Colon (tissue), 2 donors: ENCODE results near the gene CDKAL1.
"Not testable (repeated sequence)": the region's sequence is repeated elsewhere in the genome, so short reads cannot be mapped to it uniquely, and the experiment has no call there.

ENCODE experiments used
- FAIRE-seq: peaks from 2 replicates; lab custom pipeline; 2012; peaks lifted over from hg19 to GRCh38; lab: Jason Lieb, UNC
- donor health status: control.
- donor health status: control.

CDKAL1 gene

GRCh38 chr6:20642441-20642840 lies 108.2 kb downstream of the CDKAL1 start:
- FAIRE-seq = no peak

- FAIRE-seq = no peak
Measured at GRCh38 chr6:20644667-20645370, 110.6 kb downstream of the CDKAL1 start.

DNA sequence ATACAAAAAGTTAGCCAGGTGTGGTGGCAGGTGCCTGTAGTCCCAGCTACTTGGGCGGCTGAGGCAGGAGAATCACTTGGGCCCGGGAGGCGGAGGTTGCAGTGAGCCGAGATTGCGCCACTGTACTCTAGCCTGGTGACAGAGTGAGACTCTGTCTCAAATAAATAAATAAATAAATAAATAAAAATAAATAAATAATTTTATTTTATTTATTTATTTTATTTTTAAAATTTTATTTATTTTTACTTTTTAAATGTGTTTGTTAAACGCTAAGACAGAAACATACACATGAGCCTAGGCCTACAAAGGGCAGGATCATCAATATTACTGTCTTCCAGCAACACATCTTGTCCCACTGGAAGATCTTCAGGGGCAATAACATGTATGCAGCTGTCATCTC lies 111.3 kb downstream of the CDKAL1 start:
- FAIRE-seq = not testable (repeated sequence)

- FAIRE-seq = no peak
Measured at GRCh38 chr6:20647585-20647984, 113.3 kb downstream of the CDKAL1 start.

DNA sequence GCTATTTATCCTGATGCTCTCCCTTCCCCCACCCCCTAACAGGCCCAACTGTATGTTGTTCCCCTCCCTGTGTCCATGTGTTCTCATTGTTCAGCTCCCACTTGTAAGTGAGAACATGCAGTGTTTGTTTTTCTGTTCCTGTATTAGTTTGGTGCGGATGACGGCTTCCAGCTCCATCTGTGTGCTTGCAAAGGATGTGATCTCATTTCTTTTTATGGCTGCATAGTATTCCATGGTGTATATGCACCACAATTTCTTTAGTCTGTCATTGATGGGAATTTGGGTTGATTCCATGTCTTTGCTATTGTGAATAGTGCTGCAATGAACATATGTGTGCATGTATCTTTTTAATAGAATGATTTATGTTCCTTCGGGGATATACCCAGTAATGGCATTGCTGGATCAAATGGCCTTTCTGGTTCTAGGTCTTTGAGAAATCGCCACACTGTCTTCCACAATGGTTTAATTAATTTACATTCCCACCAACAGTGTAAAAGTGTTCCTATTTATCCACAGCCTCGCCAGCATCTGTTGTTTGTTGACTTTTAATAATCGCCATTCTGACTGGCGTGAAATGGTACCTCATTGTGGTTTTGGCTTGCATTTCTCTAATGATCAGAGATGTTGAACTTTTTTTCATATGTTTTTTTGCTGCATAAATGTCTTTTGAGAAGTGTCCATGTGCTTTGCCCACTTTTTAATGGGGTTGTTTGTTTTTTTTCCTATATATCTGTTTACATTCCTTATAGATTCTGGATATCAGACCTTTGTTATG lies 115.6 kb downstream of the CDKAL1 start:
- not testable (repeated sequence) for FAIRE-seq

DNA sequence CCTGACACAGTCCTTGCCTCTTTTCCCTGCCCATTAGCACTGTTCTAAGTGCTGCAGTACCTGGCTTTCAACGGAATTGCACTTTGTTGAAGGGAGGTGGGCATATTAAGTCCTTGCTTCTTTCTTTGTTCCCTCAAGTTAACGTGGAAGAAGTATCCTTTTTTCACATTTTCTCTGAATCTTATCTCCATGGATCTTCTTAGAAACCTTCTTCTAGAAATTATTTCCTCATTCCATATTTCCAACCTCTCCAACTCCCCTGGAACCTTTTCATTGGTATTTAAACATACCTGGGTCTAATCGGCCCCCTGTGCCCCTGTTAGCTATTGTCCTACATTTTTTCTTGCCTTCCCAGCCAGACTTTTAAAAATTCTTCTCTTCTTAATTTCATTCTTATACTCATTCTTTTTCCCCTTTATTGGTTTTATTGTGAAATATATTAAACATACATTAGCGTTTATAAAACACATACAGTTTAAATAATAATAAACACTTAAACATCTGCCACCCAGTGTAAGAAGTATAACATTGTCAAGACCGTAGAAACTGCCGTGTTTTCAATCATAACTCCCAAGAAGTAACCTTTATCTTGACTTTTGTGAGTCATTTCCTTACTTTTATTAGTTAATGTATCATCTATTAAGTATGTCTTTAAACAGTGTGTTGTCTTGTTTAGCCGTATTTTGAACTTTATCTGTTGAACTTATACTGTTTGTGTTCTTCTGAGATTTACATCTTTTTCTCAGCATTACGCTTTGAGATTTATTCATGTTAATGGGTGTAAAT lies 118.2 kb downstream of the CDKAL1 start:
- FAIRE-seq = peak; percentile 31

GRCh38 chr6:20653085-20653479 lies 118.8 kb downstream of the CDKAL1 start:
- no peak for FAIRE-seq

- no peak for FAIRE-seq
Measured at GRCh38 chr6:20655317-20655716, 121.1 kb downstream of the CDKAL1 start.

DNA sequence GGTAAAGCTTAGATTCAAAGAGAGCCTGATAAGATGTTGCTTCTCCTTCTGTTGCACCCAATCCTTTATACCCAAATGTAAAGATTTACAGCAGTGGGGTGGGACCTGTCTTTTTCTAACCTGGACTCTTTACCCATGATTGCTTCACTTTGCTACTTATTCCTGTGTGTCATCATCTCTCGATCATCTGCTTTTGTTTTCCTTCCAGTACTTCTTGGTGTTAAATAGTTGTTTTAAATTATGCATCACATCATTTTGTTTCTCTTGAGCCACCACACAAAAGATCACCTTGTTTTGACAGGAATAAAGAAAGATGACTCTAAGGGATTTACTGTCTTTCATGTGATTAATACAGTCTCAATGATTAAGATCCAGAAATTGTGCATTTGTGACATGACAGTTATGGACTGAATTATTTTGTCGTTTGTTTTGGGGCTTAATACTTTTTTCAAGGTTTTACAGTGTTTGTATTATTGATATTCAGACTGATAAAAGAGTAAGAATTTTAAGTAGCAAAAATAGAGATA lies 123.1 kb downstream of the CDKAL1 start:
- no peak for FAIRE-seq

- FAIRE-seq = no peak
Measured at GRCh38 chr6:20658053-20658452, 123.8 kb downstream of the CDKAL1 start.

DNA sequence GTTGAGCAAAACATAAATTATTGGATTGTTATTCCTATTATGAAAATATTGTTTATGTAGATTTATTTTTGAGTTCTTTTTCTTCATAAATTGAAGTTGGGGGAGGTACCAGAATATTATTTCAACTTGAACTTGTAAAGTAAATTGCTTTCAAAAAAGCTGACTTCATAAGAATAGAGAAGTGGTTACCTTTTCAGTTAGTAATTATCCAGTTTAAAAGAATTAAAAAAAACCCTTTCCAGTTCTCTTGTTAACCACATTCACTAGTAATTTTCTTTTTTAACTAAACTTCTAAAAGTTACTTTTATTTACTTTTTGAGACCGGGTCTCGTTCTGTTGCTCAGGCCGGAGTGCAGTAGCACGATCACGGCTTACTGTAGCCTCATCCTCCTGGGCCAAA lies 124.3 kb downstream of the CDKAL1 start:
- FAIRE-seq = no peak

DNA sequence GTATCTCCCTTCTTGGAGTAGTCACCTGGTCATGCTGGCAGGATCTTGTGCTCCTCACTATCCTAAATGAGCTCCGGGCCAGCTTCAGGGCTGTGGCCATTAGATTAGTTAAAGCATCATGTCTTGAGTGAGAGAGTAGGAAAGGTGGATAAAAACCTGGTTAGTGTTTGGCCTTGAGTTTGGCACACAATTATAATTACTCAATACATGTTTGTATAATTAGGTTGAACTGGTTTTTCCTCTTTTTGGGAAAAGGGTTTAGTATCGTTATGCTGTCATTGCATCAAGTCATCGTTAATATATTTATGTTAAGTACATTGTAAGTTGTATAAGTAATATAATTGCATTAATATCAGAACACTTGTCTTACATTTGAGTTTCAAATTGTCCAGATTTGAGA lies 126.3 kb downstream of the CDKAL1 start:
- FAIRE-seq = no peak

DNA sequence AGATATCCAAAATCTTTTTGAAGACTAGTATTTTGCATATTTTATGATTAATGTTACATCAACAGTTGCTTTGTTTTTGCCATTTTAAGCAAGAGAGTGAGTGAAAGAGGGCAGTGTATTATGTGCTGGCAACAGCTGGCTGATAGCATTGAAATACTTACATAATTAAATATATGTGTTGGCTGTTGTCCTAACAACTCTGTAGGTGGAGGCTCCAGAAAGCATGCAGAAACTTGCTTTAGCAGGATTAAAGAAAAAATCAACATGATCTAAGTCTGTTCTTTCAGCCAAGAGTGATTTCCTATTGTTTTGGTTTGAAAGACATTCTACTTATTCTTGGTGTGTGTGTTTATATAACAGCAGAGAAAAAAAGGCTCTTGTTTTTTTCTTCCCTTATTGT lies 127.5 kb downstream of the CDKAL1 start:
- FAIRE-seq = no peak

GRCh38 chr6:20664250-20664649 lies 130.0 kb downstream of the CDKAL1 start:
- no peak for FAIRE-seq

DNA sequence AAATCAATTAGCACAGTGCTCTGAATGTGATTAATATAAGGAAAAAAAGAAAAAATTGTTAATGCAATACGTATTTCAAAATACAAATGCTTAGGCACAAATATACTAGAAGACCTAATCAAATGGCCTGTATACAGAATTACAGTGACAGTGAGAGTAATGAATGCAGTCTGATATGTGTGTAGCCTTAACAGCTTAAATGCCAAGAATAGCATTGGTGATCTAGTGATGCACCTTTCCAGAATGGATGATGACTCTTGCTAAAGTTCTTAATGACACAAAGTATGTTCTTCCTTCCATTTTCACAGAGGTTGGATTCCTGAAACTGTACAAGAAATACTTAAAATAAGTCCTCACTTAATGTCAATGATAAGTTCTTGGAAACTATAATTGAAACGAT lies 131.0 kb downstream of the CDKAL1 start:
- FAIRE-seq = no peak

GRCh38 chr6:20669571-20670314 lies 135.5 kb downstream of the CDKAL1 start:
- no peak for FAIRE-seq

DNA sequence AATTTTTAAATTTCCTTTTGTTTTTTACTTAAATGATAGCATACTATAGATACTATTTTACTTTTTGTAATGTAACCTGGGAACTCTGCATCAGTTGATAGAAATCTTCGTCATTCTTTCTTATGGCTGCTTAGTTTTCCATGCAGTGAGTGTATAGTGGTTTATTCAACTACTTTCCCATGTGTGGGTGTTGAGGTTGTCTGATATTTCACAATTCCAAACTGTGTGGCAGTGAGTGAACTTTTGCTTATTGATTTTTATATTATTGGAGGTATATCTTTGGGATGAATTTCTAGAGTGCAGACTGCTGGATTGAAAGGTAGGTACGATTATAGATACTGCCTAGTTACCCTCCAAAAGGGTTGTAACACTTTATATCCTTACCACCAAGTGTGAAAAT lies 136.5 kb downstream of the CDKAL1 start:
- no peak for FAIRE-seq

DNA sequence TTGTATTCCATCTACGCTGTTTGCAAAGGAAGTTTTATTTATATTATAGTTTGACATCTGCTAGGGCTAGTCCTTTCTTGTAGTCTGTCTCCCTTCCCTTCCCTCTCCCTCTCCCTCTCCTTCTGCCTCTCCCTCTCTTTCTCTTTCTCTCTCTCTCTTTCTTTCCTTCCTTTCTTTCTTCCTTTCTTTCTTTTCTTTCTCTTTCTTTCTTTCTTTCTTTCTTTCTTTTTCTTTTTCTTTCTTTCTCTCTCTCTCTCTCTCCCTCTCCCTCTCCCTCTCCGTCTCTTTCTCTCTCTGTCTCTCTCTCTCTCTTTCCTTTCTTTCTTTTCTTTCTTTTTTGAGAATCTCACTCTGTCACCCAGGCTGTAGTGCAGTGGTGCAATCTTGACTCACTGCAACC lies 137.8 kb downstream of the CDKAL1 start:
- FAIRE-seq = no peak

GRCh38 chr6:20673458-20673857 lies 139.2 kb downstream of the CDKAL1 start:
- no peak for FAIRE-seq

GRCh38 chr6:20674664-20675063 lies 140.4 kb downstream of the CDKAL1 start:
- FAIRE-seq = no peak

DNA sequence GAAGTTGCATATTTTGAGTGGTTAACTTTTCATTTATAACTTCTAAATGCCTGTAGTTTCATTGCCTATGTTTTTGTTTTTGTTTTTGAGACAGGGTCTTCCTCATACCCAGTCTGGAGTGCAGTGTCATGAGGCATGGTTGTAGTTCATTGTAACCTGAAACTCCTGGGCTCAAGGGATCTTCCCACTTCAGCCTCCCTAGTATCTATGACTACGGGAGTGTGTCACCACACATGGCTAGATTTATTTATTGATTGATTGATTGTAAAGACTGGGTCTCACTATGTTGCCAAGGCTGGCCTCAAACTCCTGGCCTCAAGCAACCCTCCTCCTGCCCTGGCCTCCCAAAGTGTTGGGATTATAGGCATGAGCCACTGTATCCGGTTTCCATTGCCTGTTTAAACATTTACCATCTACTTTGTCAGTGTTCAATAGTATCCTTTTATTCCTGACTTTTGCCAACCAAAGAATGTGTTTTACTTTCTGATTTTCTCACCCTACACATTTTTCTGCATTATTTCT lies 144.6 kb downstream of the CDKAL1 start:
- FAIRE-seq = no peak

DNA sequence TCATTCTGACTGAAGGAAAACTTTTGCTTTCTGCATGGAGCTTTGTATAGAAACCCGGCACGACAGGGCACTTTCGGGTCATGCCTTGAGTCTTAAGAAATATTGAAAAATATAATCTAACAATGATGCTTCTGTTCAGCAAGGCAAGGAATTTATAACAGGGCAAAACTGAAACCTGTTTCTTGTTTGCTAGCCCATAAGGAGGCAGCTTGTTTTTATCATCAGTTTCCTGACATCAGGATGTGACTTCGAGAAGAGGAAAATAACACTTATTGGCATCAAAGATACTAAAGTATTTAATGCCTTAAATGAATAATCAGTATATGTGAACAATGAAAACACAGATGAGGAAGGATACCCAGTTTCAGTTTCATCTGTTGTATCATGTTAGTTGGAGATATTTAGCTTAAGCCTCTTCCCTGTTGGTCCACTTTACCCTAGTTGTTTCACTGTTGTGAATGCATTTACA lies 146.5 kb downstream of the CDKAL1 start:
- FAIRE-seq = no peak
